NCI-H2227 treated with DMSO at 0.1 percent for 48 hours (cell line): Measurements from ENCODE around the gene EDC3.
"Not testable (repeated sequence)": the region's sequence is repeated elsewhere in the genome, so short reads cannot be mapped to it uniquely, and the experiment has no call there.

Source experiments
- DNase-seq: peaks from one replicate; lab custom pipeline; 2025; lab: John Stamatoyannopoulos, UW

The EDC3 gene, protein sequence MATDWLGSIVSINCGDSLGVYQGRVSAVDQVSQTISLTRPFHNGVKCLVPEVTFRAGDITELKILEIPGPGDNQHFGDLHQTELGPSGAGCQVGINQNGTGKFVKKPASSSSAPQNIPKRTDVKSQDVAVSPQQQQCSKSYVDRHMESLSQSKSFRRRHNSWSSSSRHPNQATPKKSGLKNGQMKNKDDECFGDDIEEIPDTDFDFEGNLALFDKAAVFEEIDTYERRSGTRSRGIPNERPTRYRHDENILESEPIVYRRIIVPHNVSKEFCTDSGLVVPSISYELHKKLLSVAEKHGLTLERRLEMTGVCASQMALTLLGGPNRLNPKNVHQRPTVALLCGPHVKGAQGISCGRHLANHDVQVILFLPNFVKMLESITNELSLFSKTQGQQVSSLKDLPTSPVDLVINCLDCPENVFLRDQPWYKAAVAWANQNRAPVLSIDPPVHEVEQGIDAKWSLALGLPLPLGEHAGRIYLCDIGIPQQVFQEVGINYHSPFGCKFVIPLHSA

DNA sequence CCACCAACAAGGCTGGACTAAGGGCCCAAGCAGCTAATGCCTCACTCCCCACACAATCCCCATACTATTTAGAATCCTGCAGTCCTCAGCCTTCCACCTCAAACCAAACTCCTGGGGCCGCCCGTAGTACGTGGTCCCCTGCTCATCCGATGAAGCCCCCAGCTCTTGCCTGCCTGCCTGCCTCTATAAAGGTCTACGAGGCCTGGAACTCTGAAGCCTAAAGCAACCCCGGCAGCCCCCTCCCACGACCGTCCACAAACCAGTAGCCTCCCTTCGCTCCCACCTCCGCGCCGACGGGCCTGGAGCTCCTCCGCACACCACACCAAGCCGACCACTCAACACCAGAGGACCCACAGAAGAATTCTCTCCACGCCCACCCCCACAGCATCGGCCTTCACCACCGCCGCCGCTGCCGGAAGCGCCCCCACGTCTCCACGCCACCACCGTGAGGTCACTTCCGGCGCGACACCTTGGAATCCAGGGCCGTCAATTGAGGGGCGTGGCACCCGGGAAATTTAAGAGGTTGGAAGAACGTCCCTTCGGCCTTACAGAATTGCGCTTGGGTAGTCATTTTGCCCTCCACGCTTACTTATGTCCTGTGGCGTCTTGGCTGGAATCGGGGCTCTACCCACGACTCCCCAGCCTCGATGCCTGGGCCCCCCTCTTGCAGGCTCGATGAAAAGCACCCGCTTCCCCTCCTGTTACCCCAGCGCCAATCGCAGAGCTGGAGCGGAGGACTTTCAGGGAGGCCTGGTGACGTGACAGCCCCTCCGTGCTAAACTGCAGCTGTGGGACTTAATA is at the start of gene EDC3:
EDC3 (minus strand) TSS at position 428 of the 801 bp plus-strand sequence. CDS start 20,900 bp downstream, outside the sequence.
- peak; percentile 74 for DNase-seq

GRCh38 chr15:74742422-74742821 is 46.6 kb upstream of the EDC3 start:
- DNase-seq = no peak

GRCh38 chr15:74738239-74738638 is 42.4 kb upstream of the EDC3 start:
- DNase-seq = not testable (repeated sequence)

DNA sequence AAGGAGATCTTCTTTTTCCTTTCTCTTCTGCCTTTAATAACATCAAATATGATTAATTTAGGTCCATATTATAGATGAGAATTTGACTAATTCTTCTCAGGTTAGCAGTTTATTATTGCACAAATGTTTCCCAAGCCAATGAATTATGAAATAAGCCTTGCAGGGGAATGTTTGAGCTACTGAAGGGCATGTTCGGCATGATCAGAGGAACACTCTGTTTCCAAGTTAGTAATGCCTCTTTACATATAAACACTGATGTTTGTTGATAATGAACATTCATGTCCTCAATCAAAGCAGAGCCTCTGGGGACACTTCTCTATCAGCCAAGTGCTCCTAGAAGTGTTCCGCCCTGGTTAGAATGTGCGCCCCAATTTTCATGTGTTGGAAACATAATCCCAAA is 39.5 kb upstream of the EDC3 start:
- DNase-seq = no peak

DNA sequence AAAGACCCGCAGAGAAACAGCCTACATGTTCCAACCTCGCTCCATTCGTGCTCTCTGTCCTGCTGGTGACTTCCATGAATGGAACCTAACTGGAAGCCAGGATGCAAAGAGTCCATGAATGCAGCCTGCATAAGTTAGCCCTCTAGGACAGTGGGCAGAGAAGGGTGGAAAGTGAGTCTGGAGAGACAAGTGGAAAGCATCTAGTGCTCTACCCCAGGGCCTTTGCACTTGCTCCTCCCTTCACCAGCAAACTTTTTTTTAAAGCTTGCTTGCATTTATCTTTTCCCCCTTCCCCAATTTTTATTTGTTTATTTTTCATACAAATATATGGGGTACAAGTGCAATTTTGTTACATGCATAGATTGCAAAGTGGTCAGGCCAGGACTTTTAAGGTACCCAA is 37.4 kb upstream of the EDC3 start:
- DNase-seq = no peak

DNA sequence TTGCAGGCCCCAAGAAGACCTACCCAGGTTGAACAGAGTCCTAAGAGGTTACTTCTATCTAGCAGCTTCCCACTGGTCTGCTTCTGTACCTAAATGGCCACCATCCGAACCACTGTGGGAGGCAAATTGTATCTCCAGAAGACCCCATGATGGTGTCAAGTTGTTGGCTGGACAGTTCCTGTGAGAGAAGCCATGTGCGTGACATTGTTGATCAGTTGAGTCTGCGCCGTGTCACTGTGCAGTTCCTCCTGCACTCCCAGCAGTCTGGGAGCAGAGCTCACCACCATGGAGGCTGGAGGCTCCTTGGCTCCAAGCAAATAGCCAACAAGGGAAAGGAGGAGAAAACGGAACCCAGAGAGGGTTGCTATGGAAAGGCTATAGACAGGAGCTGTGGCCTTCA is 37.0 kb upstream of the EDC3 start:
- no peak for DNase-seq

GRCh38 chr15:74730619-74731316 is 34.9 kb upstream of the EDC3 start:
- no peak for DNase-seq

GRCh38 chr15:74729372-74729771 is 33.5 kb upstream of the EDC3 start:
- DNase-seq = not testable (repeated sequence)

GRCh38 chr15:74728699-74729098 is 32.9 kb upstream of the EDC3 start:
- not testable (repeated sequence) for DNase-seq

- DNase-seq = no peak
Measured at GRCh38 chr15:74727727-74728126, 31.9 kb upstream of the EDC3 start.

- no peak for DNase-seq
Measured at GRCh38 chr15:74726774-74727164, 30.9 kb upstream of the EDC3 start.

- no peak for DNase-seq
Measured at GRCh38 chr15:74725845-74726773, 30.3 kb upstream of the EDC3 start.

DNA sequence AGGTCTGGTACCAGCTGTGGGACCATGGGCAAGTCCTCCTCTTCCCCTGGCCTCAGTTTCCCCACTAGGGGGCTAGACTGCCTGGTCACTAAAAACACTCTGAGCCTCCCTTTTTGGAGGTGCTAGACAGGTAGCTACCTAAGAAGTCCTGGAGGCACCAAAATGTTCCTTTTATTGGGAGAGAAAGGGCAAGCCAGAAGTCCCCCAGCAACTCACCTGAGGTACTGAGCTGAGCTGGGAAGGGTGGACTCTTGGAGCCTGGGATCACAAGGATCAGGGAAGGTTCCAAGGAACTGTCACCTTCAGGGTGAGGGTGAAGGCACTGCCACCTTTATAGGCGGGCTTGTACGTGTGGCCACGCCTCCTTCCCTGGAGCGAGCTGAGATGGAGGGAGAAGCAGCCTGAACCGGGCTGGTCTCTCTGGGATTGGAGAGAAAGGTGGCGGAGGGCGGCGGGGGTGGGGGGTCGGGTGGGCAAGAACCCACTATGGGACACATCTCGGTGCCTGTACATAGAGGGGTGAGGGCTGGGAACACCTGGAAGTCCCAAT is 29.5 kb upstream of the EDC3 start, which contains the start of gene CYP1A1:
CYP1A1 (minus strand) TSS at position 304 of the 550 bp plus-strand sequence. CDS start 2,431 bp downstream, outside the sequence.
- DNase-seq = no peak

DNA sequence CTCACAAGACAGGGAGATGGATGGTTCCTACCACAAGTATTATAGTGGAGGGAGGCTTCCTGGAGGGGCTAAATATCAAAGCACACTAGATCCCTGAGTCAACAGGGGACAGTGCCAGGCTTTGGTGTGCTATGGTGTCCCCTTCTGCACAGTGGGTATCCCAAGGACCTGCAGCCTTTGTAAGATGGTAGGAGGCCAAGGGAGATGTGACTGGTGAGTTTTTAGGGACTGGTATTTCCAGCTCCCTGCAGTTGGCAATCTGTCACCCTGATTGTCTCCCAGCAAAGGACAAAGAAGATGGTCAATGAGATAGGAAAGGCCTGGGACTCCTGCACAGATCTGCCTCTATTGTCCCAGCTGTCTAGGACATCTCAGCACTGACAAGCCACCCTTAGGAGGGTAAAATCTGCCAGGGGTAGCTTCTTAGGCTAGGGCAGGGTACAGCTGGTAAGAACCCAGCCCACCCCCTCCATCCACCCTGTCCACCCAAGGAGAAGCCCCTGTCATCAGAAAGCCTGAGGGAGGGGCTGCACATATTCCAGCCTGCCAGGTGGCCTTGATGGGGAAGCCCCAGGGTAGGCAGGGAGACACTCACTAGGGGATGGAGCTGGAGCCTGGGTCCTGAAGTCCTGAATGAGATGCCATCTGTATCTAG is 28.9 kb upstream of the EDC3 start:
- DNase-seq = no peak

GRCh38 chr15:74723754-74724334 is 28.0 kb upstream of the EDC3 start:
- DNase-seq = peak; percentile 19

- DNase-seq = no peak
Measured at GRCh38 chr15:74723187-74723586, 27.4 kb upstream of the EDC3 start.

GRCh38 chr15:74722591-74722990 is 26.8 kb upstream of the EDC3 start:
- DNase-seq = no peak

- no peak for DNase-seq
Measured at GRCh38 chr15:74716651-74717050, 20.8 kb upstream of the EDC3 start.

DNA sequence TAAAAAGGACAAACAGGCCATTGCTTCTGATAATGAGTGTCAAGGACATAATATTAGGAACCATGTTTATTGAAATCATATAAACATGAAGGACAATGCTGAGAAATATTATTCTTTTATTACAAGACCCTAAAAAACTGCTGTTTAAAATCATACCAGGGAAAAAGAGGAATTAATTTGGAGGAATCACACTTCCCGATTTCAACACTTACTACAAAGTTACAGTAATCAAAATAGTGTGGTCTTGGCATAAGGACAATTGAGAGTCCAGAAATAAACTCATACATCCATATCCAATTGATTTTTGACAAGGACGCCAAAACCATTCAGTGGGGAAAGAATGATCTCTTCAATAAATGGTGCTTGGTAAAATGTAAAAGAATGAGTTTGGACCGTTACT is 16.5 kb upstream of the EDC3 start:
- no peak for DNase-seq
